GM12872 (cell line): ENCODE data around the gene VAC14.

Experiments
- CTCF ChIP-seq: IDR thresholded peaks from 3 replicates; pipeline ENCODE4 v1.5.1; 2011; ENCODE audit warnings: low read depth, mild to moderate bottlenecking, low read length, moderate library complexity; ENCODE audit not compliant: insufficient read depth

VAC14 gene

GRCh38 chr16:70670175-70670574 lies 130.8 kb downstream of the VAC14 start:
- no peak for TF ChIP-seq CTCF

DNA sequence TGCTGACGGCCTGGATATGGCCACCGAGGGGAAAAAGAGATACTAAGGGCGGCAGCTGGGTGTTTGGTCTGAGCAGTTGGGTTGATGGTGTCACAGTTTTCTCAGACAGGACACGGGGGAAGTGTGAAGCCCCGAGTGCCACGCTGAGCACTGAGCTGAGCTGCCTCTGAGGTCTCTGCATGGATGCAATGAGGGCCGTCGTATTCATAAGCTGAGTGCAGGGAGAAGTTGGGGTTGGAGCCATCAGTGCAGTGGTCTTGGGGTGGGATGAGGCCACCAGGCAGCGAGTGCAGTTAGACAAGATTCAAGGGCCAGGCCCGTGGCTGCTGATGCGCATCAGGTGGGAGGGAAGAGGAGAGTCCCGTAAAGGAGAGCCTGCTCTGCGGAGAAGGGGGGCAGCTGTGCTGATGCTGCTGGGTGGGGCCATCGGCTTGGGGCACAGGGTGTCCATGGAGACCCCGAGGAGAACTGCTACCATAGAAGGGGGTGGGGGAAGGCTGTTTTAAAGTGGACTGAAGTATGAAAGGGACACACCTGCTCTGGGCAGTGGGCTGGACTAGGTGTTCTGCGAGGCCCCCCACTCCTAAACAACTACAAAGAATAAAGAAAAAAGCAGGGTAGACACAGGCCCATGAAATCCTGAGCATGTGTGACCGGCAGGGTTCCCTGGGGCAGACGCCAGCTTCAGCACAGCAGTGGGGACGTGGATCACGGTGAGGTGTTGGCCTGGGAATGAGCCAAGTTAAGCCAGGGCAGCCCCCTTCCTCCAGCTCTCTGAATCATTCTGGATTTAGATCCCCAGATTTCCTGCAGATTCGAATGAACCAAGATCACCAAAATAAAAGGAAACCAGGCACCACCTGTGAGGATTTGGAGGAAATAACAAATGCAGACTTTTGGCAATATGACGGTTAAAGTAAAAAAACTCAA lies 134.9 kb downstream of the VAC14 start:
- TF ChIP-seq CTCF, result no peak

DNA sequence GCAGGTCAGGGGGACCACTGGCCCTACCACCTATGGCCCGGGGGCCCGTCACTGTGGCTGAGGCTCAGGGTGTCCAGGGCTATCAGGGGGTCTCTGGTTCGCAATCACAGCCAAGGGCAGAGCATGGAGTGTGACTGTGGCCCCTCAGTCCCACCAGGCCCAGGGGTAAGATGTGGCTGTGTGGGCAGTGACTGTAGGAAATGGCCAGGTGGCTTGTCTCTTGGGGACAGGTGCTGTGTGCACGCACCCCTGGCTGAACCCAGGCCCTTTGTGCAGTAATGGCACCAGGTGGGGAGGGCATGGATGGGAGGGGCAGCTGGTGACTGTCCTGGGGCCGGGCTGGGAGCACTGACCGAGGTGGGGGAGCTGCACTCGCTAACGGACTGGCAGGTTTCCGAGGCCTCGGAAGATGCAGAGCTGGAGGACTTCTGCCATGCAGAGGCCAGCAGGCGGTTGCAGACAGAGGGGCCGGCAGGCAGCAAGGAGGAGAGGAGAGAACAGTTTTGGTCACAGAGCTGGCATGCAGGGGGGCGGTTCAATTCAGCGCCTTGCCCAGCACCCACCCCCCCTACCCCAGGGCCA lies 135.8 kb downstream of the VAC14 start:
- TF ChIP-seq CTCF, result no peak

- TF ChIP-seq CTCF, result no peak
Measured at GRCh38 chr16:70664325-70665112, 136.4 kb downstream of the VAC14 start.

DNA sequence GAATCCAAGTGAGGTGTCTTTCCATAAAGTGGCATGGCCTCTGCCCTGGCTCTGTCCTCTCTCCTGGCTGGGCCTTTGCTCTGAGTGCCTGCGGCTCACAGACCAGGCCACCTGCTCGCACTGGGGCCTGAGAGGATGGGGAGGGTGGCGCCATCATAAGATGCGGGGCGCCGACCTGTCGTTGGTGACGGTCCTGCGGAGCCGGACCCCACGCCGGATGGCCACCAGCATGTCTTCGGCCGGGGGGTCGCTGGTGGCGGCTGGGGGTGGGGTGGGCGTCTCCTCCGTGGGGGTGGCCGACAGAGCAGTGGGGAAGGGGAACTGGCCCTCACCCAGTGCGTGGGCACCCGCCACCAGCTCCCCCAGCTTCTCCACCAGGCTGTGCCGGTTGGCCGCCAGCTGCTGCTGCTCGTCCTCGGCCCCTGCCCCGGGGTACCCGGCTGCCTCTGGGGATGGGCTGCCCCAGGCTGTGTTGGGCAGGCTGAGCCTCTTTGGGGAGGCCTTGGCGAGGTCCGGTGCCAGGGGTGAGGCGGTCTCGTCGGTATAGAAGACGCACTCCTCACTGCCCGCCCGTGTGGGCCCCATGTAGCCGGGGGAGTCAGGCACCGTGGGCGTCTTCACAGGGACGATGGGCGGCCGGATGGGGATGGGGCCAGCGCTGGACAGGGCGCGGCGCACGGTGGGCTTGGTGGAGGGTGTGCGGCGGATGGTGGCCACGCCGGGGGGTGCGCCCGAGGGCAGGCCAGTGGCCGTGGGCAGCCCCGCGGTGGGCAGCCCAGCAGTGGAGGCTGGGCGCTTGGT lies 137.2 kb downstream of the VAC14 start:
- no peak for TF ChIP-seq CTCF

DNA sequence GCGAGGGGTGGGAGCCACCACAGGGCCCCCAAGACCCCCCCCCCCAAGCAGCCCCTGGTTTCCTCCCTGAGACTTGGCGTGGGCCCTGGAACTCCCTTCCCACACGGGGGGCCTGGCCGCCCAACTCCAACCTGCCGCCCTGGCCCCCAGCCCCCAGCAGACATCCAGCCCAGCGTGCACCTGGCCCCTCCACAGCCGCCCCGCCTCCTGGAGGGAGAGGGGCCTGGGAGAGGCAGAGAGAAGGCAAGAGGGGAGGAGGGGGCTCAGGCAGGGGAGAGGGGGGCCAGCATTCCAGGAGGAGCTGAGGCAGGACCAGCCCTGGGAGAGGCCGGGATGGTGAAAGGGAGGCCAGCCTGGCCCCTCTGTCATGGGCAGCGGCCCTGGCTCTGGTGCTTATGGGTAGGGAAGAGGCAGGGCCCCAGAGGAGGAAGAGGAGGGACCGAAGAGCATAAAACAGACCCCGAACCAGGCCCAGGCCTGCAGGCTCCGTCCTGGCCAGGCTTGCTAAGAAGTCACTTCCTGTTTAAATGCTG lies 137.9 kb downstream of the VAC14 start:
- TF ChIP-seq CTCF, result no peak
